IPS-15b (cell line): ENCODE data around the gene CSRP3.

Experiments used
- H3K27me3 ChIP-seq: one replicate; pipeline ENCODE4 v1.6.1; 2013; ENCODE audit warnings: low read length; ENCODE audit not compliant: control insufficient read depth, insufficient read depth
- H3K36me3 ChIP-seq: one replicate; pipeline ENCODE4 v1.6.1; 2013; ENCODE audit warnings: low read length; ENCODE audit not compliant: control insufficient read depth, insufficient read depth
- H3K4me1 ChIP-seq: one replicate; pipeline ENCODE4 v1.6.1; 2013; ENCODE audit warnings: mild to moderate bottlenecking, low read length; ENCODE audit not compliant: control insufficient read depth, insufficient read depth
- H3K4me3 ChIP-seq: one replicate; pipeline ENCODE4 v1.5.1; 2013; ENCODE audit warnings: low read depth, low read length
- H3K9ac ChIP-seq: one replicate; pipeline ENCODE4 v1.6.1; 2013; ENCODE audit warnings: low read depth, mild to moderate bottlenecking, low read length
- H3K9me3 ChIP-seq: one replicate; pipeline ENCODE4 v1.6.1; 2013; ENCODE audit warnings: mild to moderate bottlenecking, low read length; ENCODE audit not compliant: control insufficient read depth, insufficient read depth

Gene CSRP3

GRCh38 chr11:19218786-19219460 is 17.1 kb upstream of the CSRP3 start:
- Histone ChIP-seq H3K27me3 (no peaks in the 10 kb centered on the region), H3K9me3 (no peaks in the 10 kb centered on the region), H3K36me3 (no peaks in the 10 kb centered on the region), H3K9ac (no peak overlapping the region), H3K4me3 (no peak overlapping the region), H3K4me1 (no peaks in the 10 kb centered on the region)

- H3K9ac ChIP-seq = no peak overlapping the region
- H3K4me3 ChIP-seq = no peak overlapping the region
- no peaks in the 10 kb centered on the region for H3K4me1 ChIP-seq
- no peaks in the 10 kb centered on the region for H3K27me3 ChIP-seq
- no peaks in the 10 kb centered on the region for H3K9me3 ChIP-seq
- no peaks in the 10 kb centered on the region for H3K36me3 ChIP-seq
Observed at GRCh38 chr11:19218216-19218615, 16.4 kb upstream of the CSRP3 start.

GRCh38 chr11:19216709-19217374 is 15.1 kb upstream of the CSRP3 start:
- H3K4me1 ChIP-seq = no peaks in the 10 kb centered on the region
- no peaks in the 10 kb centered on the region for H3K36me3 ChIP-seq
- no peaks in the 10 kb centered on the region for H3K27me3 ChIP-seq
- no peaks in the 10 kb centered on the region for H3K9me3 ChIP-seq
- H3K4me3 ChIP-seq = no peak overlapping the region
- no peak overlapping the region for H3K9ac ChIP-seq

GRCh38 chr11:19216021-19216420 is 14.2 kb upstream of the CSRP3 start:
- no peaks in the 10 kb centered on the region for H3K27me3 ChIP-seq

GRCh38 chr11:19209617-19210370 is 8.0 kb upstream of the CSRP3 start:
- no peaks in the 10 kb centered on the region for H3K27me3 ChIP-seq
- no peaks in the 10 kb centered on the region for H3K4me1 ChIP-seq
- H3K4me3 ChIP-seq = no peak overlapping the region
- no peaks in the 10 kb centered on the region for H3K36me3 ChIP-seq
- H3K9ac ChIP-seq = no peak overlapping the region
- H3K9me3 ChIP-seq = no peaks in the 10 kb centered on the region

More at GRCh38 chr11:19216021-19216420, 14.2 kb upstream of the CSRP3 start:
- no peaks in the 10 kb centered on the region for H3K9me3 ChIP-seq
- H3K9ac ChIP-seq = no peak overlapping the region
- H3K36me3 ChIP-seq = no peaks in the 10 kb centered on the region
- H3K4me1 ChIP-seq = no peaks in the 10 kb centered on the region
- no peak overlapping the region for H3K4me3 ChIP-seq

GRCh38 chr11:19208959-19209546 is 7.3 kb upstream of the CSRP3 start:
- Histone ChIP-seq H3K36me3 (no peaks in the 10 kb centered on the region), H3K27me3 (no peaks in the 10 kb centered on the region)

GRCh38 chr11:19208181-19208580 is 6.4 kb upstream of the CSRP3 start:
- Histone ChIP-seq H3K36me3 (no peaks in the 10 kb centered on the region), H3K4me3 (no peak overlapping the region), H3K27me3 (no peaks in the 10 kb centered on the region), H3K4me1 (no peaks in the 10 kb centered on the region), H3K9ac (no peak overlapping the region), H3K9me3 (no peaks in the 10 kb centered on the region)

More at GRCh38 chr11:19208959-19209546, 7.3 kb upstream of the CSRP3 start:
- Histone ChIP-seq H3K4me3 (no peak overlapping the region), H3K9me3 (no peaks in the 10 kb centered on the region), H3K9ac (no peak overlapping the region), H3K4me1 (no peaks in the 10 kb centered on the region)

- Histone ChIP-seq H3K9me3 (no peaks in the 10 kb centered on the region), H3K4me1 (no peaks in the 10 kb centered on the region), H3K4me3 (no peak overlapping the region), H3K27me3 (no peaks in the 10 kb centered on the region), H3K9ac (no peak overlapping the region), H3K36me3 (no peaks in the 10 kb centered on the region)
Observed at GRCh38 chr11:19204836-19205235, 3.1 kb upstream of the CSRP3 start.

GRCh38 chr11:19200410-19201201 is 1.2 kb downstream of the CSRP3 start:
- Histone ChIP-seq H3K9me3 (no peaks in the 10 kb centered on the region), H3K9ac (no peak overlapping the region), H3K4me1 (no peaks in the 10 kb centered on the region), H3K27me3 (no peaks in the 10 kb centered on the region), H3K4me3 (no peak overlapping the region), H3K36me3 (no peaks in the 10 kb centered on the region)

GRCh38 chr11:19199771-19200170 is 2.0 kb downstream of the CSRP3 start:
- Histone ChIP-seq H3K36me3 (no peaks in the 10 kb centered on the region), H3K4me3 (no peak overlapping the region), H3K9ac (no peak overlapping the region), H3K4me1 (no peaks in the 10 kb centered on the region), H3K9me3 (no peaks in the 10 kb centered on the region), H3K27me3 (no peaks in the 10 kb centered on the region)

- Histone ChIP-seq H3K9ac (no peak overlapping the region), H3K36me3 (no peaks in the 10 kb centered on the region), H3K4me3 (no peak overlapping the region), H3K9me3 (no peaks in the 10 kb centered on the region), H3K27me3 (no peaks in the 10 kb centered on the region), H3K4me1 (no peaks in the 10 kb centered on the region)
Observed at GRCh38 chr11:19199048-19199447, 2.7 kb downstream of the CSRP3 start.
